Measurements from ENCODE around the gene THAP4. TPM values are rescaled to one million over a fixed set of nuclear protein-coding genes. Genes with fewer than 3 reads are reported as not detected.

Gene THAP4
- polyA plus RNA-seq, 3 donors: 15.1 to 25.9 (median 16.3) TPM

- Mint-ChIP-seq H3K4me3 (no peak overlapping the region), H3K4me1 (no peaks in the 10 kb centered on the region), H3K36me3 (peaks cover 0 to 1% of the 10 kb centered on the region in 2 donors), H3K27ac (no peak overlapping the region), H3K9me3 (peaks cover 5 to 22% (median 17%) of the 10 kb centered on the region in 7 donors), H3K27me3 (ENCODE audit: low read depth in 3 of 3) (peaks cover 39 to 61% (median 41%) of the 10 kb centered on the region in 3 donors)
- H3K4me1 ChIP-seq (ENCODE audit: control insufficient read depth in 1 of 2, insufficient read depth in 2 of 2, low read length in 2 of 2): no peaks in the 10 kb centered on the region
- no peaks in the 10 kb centered on the region for H3K79me2 ChIP-seq (ENCODE audit: insufficient read depth, low read length)
- peaks cover 7 to 22% of the 10 kb centered on the region in 2 donors for H3K27me3 ChIP-seq (ENCODE audit: control insufficient read depth in 2 of 2, insufficient read depth in 2 of 2, low read length in 2 of 2)
- no peak overlapping the region for H3K4me2 ChIP-seq (replicated peaks; ENCODE audit: extremely low read depth, low read length, poor library complexity, severe bottlenecking)
- no peak overlapping the region for H2AFZ ChIP-seq (ENCODE audit: insufficient read depth, low read depth, low read length, poor library complexity, severe bottlenecking)
- intact Hi-C loops (cut with micrococcal nuclease): no loop called here
- H3K27ac ChIP-seq (ENCODE audit: low read depth in 1 of 2, low read length in 2 of 2): no peak overlapping the region
- no peak for DNase-seq
- H3K9me3 ChIP-seq (replicated peaks in 1 of 2; ENCODE audit: control insufficient read depth in 1 of 2, insufficient read depth in 1 of 2, low read length in 2 of 2): peaks cover 8 to 10% of the 10 kb centered on the region in 2 donors
- H4K20me1 ChIP-seq (ENCODE audit: insufficient read depth, low read length): no peaks in the 10 kb centered on the region
- TF ChIP-seq, protein P1, sequence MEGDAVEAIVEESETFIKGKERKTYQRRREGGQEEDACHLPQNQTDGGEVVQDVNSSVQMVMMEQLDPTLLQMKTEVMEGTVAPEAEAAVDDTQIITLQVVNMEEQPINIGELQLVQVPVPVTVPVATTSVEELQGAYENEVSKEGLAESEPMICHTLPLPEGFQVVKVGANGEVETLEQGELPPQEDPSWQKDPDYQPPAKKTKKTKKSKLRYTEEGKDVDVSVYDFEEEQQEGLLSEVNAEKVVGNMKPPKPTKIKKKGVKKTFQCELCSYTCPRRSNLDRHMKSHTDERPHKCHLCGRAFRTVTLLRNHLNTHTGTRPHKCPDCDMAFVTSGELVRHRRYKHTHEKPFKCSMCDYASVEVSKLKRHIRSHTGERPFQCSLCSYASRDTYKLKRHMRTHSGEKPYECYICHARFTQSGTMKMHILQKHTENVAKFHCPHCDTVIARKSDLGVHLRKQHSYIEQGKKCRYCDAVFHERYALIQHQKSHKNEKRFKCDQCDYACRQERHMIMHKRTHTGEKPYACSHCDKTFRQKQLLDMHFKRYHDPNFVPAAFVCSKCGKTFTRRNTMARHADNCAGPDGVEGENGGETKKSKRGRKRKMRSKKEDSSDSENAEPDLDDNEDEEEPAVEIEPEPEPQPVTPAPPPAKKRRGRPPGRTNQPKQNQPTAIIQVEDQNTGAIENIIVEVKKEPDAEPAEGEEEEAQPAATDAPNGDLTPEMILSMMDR (IDR thresholded peaks at IDR 0.05): no peak
- H3K9ac ChIP-seq (ENCODE audit: insufficient read depth, low read length, poor library complexity, severe bottlenecking): no peak overlapping the region
- WGBS (ENCODE audit: insufficient coverage): 89% methylated on average over 32 of the region's 33 CpGs
- H3K36me3 ChIP-seq (replicated peaks in 1 of 2; ENCODE audit: control insufficient read depth in 1 of 2, insufficient read depth in 2 of 2, low read length in 2 of 2): no peaks in the 10 kb centered on the region
- H3K4me3 ChIP-seq (replicated peaks in 1 of 3; ENCODE audit: low read depth in 2 of 3, low read length in 3 of 3): no peak overlapping the region
These were observed 84.8 kb downstream of the THAP4 start for GRCh38 chr2:241551998-241552737.

- H3K4me3 Mint-ChIP-seq: no peak overlapping the region
- Histone ChIP-seq H3K9me3 (replicated peaks in 1 of 2; ENCODE audit: control insufficient read depth in 1 of 2, insufficient read depth in 1 of 2, low read length in 2 of 2) (peaks cover 4 to 6% of the 10 kb centered on the region in 2 donors), H3K79me2 (ENCODE audit: insufficient read depth, low read length) (no peaks in the 10 kb centered on the region), H3K27me3 (ENCODE audit: control insufficient read depth in 2 of 2, insufficient read depth in 2 of 2, low read length in 2 of 2) (peaks cover 10 to 22% of the 10 kb centered on the region in 2 donors), H2AFZ (ENCODE audit: insufficient read depth, low read depth, low read length, poor library complexity, severe bottlenecking) (no peak overlapping the region), H3K4me2 (replicated peaks; ENCODE audit: extremely low read depth, low read length, poor library complexity, severe bottlenecking) (no peak overlapping the region), H3K36me3 (replicated peaks in 1 of 2; ENCODE audit: control insufficient read depth in 1 of 2, insufficient read depth in 2 of 2, low read length in 2 of 2) (no peaks in the 10 kb centered on the region), H3K4me1 (ENCODE audit: control insufficient read depth in 1 of 2, insufficient read depth in 2 of 2, low read length in 2 of 2) (no peaks in the 10 kb centered on the region), H3K9ac (ENCODE audit: insufficient read depth, low read length, poor library complexity, severe bottlenecking) (no peak overlapping the region), H3K4me3 (replicated peaks in 1 of 3; ENCODE audit: low read depth in 2 of 3, low read length in 3 of 3) (no peak overlapping the region), H4K20me1 (ENCODE audit: insufficient read depth, low read length) (no peaks in the 10 kb centered on the region), H3K27ac (ENCODE audit: low read depth in 1 of 2, low read length in 2 of 2) (no peak overlapping the region)
- H3K9me3 Mint-ChIP-seq: peaks cover under 1 to 16% (median 12%) of the 10 kb centered on the region in 7 donors
- H3K36me3 Mint-ChIP-seq: no peaks in the 10 kb centered on the region
- H3K27ac Mint-ChIP-seq: no peak overlapping the region
- DNase-seq: no peak
- WGBS (ENCODE audit: insufficient coverage): 71% methylated on average over 5 of the region's 12 CpGs
- peaks cover 33 to 56% (median 37%) of the 10 kb centered on the region in 3 donors for H3K27me3 Mint-ChIP-seq (ENCODE audit: low read depth in 3 of 3)
- no peaks in the 10 kb centered on the region for H3K4me1 Mint-ChIP-seq
- TF ChIP-seq, protein P1 (IDR thresholded peaks at IDR 0.05): no peak
- intact Hi-C loops (cut with micrococcal nuclease): no loop called here
These were observed 85.4 kb downstream of the THAP4 start for GRCh38 chr2:241551599-241551997.

All from CD14-positive monocyte (primary cell).